Peyer's patch (tissue), 4 donors: ENCODE measurements around the gene FGD5. TPM values are rescaled to one million over a fixed set of nuclear protein-coding genes. Genes with fewer than 3 reads are reported as not detected.

Experiments
- DNase-seq, 3 donors: peaks; one replicate each; pipeline ENCODE4 v3.0.0-alpha.2; 2017 to 2019
- H3K27ac ChIP-seq, 4 donors: fragments of 200-600 bp; sonication (generic); one replicate each; pipeline ENCODE4 v1.5.1; 2016 to 2019
- H3K27me3 ChIP-seq, 2 donors: fragments of 200-600 bp; sonication (generic); one replicate each; pipeline ENCODE4 v1.5.1; 2019
- H3K36me3 ChIP-seq, 3 donors: fragments of 200-600 bp; sonication (generic); one replicate each; pipeline ENCODE4 v1.5.1; 2016 to 2019
- H3K4me1 ChIP-seq, 4 donors: fragments of 200-600 bp; sonication (generic); one replicate each; pipeline ENCODE4 v1.5.1; 2016 to 2019
- H3K4me3 ChIP-seq, 4 donors: fragments of 200-600 bp; sonication (generic); 1 replicate in 3 of 4; 2 replicates in 1 of 4; pipeline ENCODE4 v1.5.1; 2016 to 2019; ENCODE audit warnings: mild to moderate bottlenecking in 1 of 4
- H3K9me3 ChIP-seq, 4 donors: fragments of 200-600 bp; sonication (generic); one replicate each; pipeline ENCODE4 v1.5.1; 2016 to 2019; ENCODE audit warnings: mild to moderate bottlenecking in 1 of 4
- POLR2A ChIP-seq, 2 donors: fragments of 450-650 bp; IDR thresholded peaks; one replicate each; pipeline ENCODE4 v1.5.1; 2017; ENCODE audit warnings: antibody characterized with exemption in 2 of 2, mild to moderate bottlenecking in 2 of 2, moderate library complexity in 2 of 2
- total RNA-seq, 4 donors: library from RNA; depleted of rRNA; stranded (reverse); fragments of >200 nt; gene quantifications; one replicate each; pipeline ENCODE4 v1.1.0, GENCODE V29; 2016
- TF ChIP-seq, protein P1 (sequence below), 6 experiments: fragments of 450-650 bp in 4 of 6; fragments of 200-600 bp in 2 of 6; sonication (generic) in 1 of 6; IDR thresholded peaks; one replicate each; pipeline ENCODE4 v1.5.1; 2017 to 2019; ENCODE audit warnings: antibody characterized with exemption in 6 of 6, mild to moderate bottlenecking in 3 of 6, moderate library complexity in 1 of 6

Gene FGD5
- total RNA-seq, 4 donors from 2014 or later = 8.6 to 65.2 (median 18.1) TPM

DNA sequence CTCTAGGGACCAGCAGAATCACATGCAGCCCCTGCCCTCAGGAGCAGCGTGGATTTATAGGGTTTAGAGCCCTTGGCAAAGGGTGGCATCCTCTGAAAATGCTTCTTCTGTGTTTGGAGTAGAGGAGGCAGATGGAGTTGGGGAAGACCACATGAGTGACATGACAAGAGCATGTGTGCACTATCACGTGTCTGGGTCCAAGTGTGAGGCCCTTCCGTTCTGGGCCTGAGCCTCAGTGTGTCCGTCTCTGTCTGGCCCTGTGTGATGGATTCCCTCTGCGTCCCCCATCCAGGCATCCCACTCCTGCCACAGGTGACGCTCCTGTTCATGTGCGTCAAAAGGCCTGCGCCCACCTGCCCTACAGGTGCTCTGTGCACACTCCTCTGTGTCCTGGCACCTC lies 30.1 kb downstream of the FGD5 start:
- peak overlapping the region in 1 of 4 donors; percentile 13 for H3K27ac ChIP-seq
- no peak for DNase-seq
- no peak overlapping the region for H3K4me3 ChIP-seq
- no peaks in the 10 kb centered on the region for H3K36me3 ChIP-seq
- peaks cover 0 to 27% (median 1%) of the 10 kb centered on the region in 4 donors for H3K4me1 ChIP-seq
- no peaks in the 10 kb centered on the region for H3K9me3 ChIP-seq
- no peaks in the 10 kb centered on the region for H3K27me3 ChIP-seq
- no peak for TF ChIP-seq POLR2A (IDR thresholded peaks at IDR 0.05)
- TF ChIP-seq, protein P1, sequence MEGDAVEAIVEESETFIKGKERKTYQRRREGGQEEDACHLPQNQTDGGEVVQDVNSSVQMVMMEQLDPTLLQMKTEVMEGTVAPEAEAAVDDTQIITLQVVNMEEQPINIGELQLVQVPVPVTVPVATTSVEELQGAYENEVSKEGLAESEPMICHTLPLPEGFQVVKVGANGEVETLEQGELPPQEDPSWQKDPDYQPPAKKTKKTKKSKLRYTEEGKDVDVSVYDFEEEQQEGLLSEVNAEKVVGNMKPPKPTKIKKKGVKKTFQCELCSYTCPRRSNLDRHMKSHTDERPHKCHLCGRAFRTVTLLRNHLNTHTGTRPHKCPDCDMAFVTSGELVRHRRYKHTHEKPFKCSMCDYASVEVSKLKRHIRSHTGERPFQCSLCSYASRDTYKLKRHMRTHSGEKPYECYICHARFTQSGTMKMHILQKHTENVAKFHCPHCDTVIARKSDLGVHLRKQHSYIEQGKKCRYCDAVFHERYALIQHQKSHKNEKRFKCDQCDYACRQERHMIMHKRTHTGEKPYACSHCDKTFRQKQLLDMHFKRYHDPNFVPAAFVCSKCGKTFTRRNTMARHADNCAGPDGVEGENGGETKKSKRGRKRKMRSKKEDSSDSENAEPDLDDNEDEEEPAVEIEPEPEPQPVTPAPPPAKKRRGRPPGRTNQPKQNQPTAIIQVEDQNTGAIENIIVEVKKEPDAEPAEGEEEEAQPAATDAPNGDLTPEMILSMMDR (IDR thresholded peaks at IDR 0.05) = no peak

DNA sequence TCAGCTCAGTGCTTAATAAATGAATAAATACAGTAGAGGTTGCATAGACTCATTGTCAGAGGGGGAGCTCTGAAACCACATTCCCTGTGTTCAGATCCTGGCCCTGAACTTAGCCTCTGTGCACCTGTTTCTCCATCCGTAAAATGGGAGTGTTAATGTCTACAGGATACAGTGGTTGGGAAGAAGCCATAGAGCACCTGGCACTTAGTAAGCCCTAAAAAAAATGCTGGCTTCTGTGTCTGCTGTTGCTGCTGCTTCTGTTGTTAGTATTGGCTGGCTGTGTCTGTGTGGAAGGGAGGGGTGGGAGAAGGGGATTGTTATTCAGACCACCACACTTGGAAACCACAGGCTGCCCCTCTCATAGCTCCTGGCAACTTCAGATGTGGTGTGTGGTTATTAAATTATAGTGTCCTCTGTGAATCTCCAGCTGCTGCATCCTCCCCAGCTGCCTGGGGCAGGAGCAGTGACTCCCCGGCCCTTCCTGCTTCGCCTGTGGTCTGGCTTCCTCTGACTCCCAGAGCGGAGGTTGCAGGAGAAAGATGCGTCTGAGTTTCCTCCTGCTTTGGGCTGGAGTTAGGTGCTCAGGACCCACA lies 31.0 kb downstream of the FGD5 start:
- DNase-seq = no peak
- H3K27me3 ChIP-seq = no peaks in the 10 kb centered on the region
- TF ChIP-seq, protein P1 (IDR thresholded peaks at IDR 0.05) = no peak
- TF ChIP-seq POLR2A (IDR thresholded peaks at IDR 0.05) = no peak
- H3K36me3 ChIP-seq = no peaks in the 10 kb centered on the region
- H3K4me1 ChIP-seq = peaks cover 0 to 27% (median 1%) of the 10 kb centered on the region in 4 donors
- H3K9me3 ChIP-seq = no peaks in the 10 kb centered on the region
- no peak overlapping the region for H3K4me3 ChIP-seq
- H3K27ac ChIP-seq = peak overlapping the region in 1 of 4 donors; percentile 13

DNA sequence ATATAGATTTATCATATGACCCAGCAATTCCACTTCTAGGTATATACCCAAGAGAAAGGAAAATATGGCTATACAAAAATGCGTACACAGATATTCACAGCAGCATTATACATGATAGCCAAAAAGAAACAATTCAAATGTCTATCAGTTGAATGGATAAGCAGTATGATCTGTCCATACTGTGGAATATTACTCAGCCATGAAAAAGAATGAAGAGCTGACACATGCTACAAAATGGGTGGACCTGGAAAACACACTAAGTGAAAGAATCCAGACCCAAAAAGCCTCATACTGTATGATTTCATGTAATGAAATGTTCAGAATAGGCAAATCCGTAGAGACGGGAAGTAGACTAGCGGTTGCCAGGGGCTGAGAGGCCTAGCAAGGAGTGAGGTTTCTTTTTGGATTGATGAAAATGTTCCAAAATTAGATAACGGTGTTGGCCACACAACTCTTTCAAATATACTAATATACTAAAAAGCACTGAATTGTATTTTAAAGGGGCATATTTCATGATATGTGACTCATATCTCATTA lies 33.4 kb downstream of the FGD5 start:
- Histone ChIP-seq H3K4me3 (no peak overlapping the region), H3K27ac (peak overlapping the region in 1 of 4 donors; percentile 23), H3K9me3 (no peaks in the 10 kb centered on the region), H3K36me3 (no peaks in the 10 kb centered on the region), H3K4me1 (peaks cover 0 to 17% (median 1%) of the 10 kb centered on the region in 4 donors), H3K27me3 (no peaks in the 10 kb centered on the region)
- no peak for DNase-seq
- TF ChIP-seq, protein P1 (IDR thresholded peaks at IDR 0.05) = no peak
- TF ChIP-seq POLR2A (IDR thresholded peaks at IDR 0.05) = no peak

DNA sequence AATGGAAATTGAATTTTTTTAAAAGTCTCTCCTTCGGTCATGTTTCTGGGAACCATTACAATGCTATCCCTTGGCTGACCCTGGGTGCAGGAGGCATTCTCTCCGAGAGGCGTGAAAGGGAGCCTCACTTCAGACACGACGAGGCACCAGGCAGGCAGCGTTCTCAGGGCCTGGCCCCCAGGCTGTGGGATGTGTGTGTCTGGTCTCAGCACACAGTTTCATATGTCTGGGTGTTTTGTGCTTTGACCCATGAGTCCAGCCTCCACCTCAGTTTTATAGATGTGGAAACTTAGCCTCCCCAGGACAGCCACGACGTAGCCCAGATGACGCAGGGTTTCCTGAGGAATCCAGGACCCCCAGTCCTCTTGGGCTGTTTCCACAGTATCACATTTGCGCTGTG lies 34.0 kb downstream of the FGD5 start:
- Histone ChIP-seq H3K27me3 (no peaks in the 10 kb centered on the region), H3K36me3 (no peaks in the 10 kb centered on the region), H3K4me1 (peaks cover 0 to 11% (median under 1%) of the 10 kb centered on the region in 4 donors), H3K9me3 (no peaks in the 10 kb centered on the region), H3K27ac (peak overlapping the region in 1 of 4 donors; percentile 23), H3K4me3 (no peak overlapping the region)
- no peak for DNase-seq
- TF ChIP-seq, protein P1 (IDR thresholded peaks at IDR 0.05) = no peak
- no peak for TF ChIP-seq POLR2A (IDR thresholded peaks at IDR 0.05)

DNA sequence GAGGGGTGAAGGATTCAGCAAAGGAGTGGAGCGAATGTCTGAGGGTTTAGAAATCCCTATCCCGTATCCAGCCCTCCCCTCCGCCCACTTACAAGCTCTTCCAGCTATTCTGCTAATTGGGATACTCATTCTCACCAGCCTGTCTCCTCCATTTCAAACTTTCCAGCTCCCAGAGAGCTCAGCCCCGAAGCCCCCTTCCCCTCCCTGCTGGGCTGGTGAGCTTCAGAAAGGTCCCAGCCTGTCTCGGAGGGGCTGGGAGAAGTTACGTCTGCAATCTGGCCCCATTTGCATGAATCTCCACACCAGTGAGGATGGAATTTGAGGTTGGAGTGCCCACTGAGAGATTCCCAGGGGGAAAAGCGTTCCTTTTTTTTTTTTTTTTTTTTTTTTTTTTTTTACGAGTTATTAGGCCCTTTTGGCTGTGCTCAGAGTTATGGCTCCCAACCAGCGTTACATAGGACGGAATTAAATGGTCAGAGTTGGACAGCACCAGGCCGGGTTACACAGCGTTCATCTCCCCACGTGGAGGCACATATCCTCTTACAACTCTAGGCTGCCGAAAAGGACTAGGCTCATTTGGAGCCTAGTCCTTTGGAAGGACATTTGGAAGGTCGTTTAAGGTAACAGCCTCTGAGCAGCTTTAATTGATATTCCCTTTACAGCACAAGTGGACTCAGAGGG lies 34.6 kb downstream of the FGD5 start:
- H3K36me3 ChIP-seq = no peaks in the 10 kb centered on the region
- no peaks in the 10 kb centered on the region for H3K27me3 ChIP-seq
- TF ChIP-seq, protein P1 (IDR thresholded peaks at IDR 0.05) = no peak
- TF ChIP-seq POLR2A (IDR thresholded peaks at IDR 0.05) = no peak
- peaks cover 0 to 4% (median 0%) of the 10 kb centered on the region in 4 donors for H3K4me1 ChIP-seq
- no peak for DNase-seq
- no peaks in the 10 kb centered on the region for H3K9me3 ChIP-seq
- H3K27ac ChIP-seq = no peak overlapping the region
- H3K4me3 ChIP-seq = no peak overlapping the region
